ENCODE results near the gene ENPP3.
"Not testable (repeated sequence)": the region's sequence is repeated elsewhere in the genome, so short reads cannot be mapped to it uniquely, and the experiment has no call there.

ENPP3 gene

DNA sequence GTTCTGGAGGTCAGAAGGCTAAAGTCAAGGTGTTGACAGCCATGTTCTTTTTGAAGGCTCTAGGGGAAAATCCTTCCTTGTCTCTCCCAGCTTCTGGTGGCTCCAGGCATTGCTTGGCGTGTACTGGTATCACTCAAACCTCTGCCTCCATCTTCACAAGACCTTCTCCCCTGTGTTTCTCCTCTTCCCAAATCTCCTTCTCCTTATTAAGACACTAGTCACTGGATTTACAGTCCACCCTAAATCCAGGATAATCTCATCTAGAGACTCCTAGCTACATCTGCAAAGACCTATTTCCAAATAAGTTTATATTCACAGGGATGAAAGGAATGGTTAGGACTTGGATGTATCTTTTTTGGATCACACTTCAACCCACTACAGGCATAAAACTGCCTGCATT, 99.7 kb downstream of the ENPP3 start:
- no peak for DNase-seq (ENCODE audit: low spot score)

DNA sequence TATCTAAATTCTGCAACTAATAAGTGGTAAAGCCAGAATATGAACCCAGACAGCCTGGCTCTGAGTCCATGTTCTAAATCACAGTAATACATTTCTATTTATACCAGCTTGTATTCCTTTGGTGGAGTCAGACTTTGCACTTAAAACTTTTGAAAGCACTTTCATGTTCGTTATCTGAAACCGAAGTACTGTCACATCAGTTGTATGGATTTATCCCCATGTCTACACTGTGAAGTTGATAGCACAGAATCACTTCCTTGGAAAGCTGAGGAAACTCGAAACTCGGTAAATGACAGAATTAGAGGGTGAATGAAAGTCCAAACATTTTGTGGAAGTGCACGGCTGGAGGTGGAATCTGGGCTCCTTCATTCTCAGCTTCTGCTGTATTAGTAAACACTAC, 102.0 kb downstream of the ENPP3 start:
- DNase-seq (ENCODE audit: low spot score), result no peak

DNA sequence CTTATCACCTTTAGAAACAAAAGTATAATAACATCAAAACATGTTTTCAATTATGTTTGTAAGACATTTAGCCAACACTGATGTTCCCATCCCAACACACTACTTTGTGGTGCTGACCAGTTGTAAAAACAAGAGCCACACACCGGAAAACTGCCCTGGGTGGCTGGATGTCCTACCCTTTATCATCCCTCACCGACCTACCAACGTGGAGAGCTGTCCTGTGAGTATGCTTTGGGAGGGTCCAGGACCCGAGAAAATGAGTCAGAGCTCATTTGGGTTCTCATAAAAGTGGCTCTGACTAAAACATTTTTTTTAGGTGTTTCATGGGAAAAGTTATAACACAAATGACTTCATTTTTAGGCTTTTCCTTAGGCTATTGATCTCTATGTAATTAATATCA, 103.1 kb downstream of the ENPP3 start:
- DNase-seq (ENCODE audit: low spot score), result no peak

DNA sequence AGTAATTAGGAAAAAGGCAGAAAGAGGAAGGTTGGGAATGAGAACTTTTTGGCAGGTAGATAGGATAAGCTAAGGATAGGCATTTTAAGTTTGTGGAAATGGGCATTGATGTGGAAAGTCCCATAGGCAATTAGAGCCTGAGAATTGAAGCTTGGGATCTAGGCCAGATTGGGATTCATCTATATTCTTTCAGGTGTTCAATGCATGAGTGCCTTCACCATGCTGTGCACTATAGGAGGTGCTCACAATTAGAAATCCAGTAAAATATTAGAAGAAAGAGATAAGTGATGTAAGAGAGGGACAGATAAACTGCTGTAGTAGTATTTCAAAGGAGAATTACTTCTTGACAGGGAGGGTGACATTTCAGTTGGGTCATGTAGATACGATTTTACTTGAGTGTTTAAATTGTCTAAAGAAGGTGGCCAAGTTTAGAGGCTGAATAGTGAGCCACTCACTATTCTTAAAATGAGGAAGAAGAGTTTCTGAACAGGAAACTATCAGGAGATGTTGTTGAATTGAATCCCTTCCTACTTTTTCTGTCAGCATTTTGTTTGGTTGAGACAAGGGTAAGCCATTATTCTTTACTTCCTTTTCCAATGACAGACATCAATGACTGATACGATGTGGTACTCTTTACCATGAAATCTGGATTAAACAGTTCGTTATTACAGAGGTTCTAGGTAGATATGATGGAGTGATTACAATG, 104.7 kb downstream of the ENPP3 start:
- no peak for DNase-seq (ENCODE audit: low spot score)

DNA sequence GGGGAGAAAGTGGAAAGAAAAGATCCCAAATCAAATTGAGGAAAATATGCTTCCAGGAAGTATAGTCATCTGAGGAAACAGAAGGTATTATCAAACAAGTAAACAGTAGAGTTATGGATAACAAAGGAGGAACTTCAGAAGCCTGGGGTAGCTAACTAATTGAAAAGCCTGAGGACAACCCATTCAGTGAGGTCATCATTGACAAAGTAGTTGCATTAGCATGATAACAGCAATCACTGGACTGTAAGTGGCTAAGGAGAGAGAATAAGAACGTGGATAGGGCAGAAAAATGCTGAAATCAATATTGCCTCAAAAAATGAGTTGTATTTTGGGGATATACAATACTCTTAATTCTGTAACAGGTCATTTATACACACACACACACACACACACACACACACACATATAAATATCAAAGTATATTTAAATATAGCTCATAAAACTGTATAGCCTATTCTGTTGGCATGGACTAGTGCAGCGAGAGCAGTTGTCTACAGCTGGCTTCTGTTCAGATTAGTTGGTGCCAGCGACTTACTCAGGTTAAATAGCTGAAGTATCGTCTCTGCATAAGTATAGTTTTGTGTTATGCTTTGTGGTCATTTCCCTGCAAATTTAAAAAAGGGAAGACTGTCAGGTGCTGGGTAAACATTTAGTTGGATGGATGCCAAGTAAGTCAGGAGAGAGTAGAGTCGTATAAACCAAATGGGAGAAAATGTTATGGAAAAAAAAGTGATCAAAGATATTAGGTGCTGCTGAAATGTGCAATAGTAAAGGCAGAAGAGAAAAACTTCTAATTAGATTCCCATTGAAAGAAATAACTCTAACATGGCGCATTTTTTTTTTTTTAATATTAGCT, 107.6 kb downstream of the ENPP3 start:
- DNase-seq (ENCODE audit: low spot score), result no peak

DNA sequence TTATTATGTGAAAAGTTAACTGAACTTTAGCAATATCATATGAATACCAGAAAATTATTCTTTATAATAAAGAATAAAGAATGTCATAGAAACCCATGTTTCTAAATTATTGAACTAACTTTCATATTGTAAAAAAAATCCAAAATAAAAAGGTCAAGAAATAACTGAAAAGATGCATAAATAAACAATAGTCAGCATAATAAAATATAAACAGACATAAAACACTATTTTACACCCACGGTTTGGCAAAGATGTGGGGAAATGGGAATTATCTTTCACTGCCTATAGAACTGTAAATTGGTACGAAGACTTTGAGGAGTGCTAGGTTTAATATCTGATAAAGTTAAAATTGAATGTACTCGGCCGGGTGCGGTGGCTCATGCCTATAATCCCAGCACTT, 108.4 kb downstream of the ENPP3 start:
- DNase-seq (ENCODE audit: low spot score), result no peak

DNA sequence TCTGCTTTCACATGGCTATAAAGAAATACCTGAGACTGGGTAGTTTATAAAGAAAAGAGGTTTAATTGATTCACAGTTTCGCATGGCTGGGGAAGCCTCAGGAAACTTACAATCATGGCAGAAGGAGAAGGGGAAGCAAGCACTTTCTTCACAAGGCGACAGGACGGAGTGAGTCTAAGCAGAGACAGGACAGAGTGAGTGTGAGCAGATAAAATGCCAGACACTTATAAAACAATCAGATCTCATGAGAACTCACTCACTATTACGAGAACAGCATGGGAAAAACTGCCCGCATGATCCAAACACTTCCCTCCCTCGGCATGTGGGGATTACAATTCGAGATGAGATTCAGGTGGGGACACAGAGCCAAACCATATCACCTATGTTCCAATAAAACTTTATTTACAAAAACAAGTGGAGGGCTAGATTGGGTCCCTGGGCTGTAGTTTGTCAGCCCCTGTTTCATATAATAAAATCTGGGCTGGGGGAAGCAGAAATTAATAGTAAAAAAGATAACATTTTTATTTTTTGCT, 110.8 kb downstream of the ENPP3 start:
- no peak for DNase-seq (ENCODE audit: low spot score)

DNA sequence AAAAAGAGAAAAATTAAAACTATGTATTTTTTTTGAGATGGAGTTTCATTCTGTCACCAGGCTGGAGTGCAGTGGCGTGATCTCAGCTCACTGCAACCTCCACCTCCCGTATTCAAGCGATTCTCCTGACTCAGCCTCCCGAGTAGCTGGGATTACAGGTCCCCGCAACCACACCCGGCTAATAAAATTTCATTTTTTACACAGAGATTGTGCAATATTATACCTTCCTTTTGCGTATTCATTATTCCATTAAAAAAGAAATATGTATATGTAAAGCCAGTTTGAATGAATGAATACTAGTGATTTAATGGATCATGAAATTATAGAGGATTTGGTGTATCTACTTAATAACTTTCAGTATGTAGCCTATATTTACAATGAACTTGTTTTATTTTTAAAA, 111.9 kb downstream of the ENPP3 start:
- DNase-seq (ENCODE audit: low spot score), result no peak

DNA sequence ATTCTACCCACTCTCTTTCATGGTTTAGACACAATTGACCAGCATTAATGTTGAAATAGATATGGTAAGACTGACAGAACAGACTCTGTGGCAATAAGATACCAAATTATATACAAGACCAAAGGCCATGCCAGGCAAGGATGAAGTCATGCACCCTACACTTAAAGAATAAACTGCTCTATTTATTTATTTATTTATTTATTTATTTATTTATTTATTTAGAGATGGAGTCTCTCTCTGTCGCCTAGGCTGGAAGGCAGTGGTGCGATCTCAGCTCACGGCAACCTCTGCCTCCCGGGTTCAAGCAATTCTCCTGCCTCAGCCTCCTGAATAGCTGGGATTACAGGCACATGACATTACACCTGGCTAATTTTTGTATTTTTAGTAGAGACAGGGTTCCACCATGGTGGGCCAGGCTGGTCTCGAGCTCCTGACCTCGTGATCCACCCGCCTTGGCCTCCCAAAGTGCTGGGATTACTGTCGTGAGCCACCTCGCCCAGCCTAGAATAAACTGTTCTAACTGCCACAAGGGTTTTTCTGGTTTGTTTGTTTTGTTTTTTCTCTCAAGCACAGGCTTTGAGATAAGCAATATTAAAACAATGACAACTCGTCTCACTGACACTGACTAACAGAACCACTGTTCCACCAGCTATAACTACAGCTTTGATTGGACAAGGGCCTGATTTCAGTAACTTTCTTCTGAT, 114.1 kb downstream of the ENPP3 start:
- not testable (repeated sequence) for DNase-seq (ENCODE audit: low spot score)

DNA sequence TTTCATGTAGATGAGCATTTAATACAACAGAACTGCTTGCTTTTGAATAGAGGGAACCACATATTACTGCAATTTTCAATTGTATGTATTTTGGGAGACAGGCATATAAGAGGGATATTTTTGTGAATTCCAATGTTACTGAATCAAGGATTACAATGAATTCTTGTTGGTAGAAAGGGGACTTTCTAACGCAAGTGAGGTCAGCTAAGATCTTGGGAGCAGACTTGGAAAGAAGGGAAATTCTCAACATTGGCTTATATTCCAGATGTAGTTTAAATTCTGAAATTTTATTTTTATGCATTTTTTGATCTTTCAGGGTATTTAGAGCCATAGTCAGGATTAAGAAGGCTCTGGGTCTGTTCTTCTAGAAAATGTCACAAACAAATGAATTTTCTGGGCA, 117.0 kb downstream of the ENPP3 start:
- no peak for DNase-seq (ENCODE audit: low spot score)

DNA sequence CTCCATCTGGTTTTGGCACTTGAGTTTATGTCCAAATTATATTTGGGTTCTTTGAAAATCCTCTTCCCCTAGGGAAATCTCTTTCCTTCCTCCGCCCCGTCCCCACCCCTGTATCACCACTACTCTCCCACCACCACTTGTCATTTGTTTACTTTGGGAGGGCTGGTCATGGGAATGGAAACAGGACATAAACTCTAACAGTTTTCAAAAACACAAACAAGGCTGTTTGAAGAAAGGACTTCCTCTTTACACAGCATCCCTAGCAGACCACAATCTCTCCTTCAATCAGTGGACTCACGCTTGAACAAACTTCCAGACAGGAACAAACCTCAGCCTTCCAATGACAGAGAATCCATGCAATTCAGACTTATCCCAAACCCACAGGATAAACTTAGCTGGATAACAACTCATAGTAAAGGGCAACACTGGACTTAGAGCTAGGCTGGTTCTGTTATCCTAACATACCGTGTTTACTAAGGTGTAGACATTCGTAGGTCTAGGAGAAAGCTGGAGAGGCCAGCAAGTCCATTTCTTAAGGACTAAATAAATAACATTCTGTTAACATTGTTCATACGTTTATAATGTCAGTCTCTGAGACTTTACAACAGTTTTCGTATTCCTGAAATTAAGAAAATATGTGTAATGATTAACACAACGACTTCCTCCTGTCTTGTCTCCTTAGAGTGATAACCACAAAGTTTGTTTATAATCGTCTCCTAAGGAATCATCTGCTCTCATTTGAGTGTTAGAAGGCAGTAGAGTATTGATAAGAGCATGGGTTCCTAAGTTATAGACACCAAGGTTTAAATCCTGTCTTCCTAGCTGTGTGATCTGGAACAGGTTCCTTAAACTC, 117.8 kb downstream of the ENPP3 start:
- no peak for DNase-seq (ENCODE audit: low spot score)

DNA sequence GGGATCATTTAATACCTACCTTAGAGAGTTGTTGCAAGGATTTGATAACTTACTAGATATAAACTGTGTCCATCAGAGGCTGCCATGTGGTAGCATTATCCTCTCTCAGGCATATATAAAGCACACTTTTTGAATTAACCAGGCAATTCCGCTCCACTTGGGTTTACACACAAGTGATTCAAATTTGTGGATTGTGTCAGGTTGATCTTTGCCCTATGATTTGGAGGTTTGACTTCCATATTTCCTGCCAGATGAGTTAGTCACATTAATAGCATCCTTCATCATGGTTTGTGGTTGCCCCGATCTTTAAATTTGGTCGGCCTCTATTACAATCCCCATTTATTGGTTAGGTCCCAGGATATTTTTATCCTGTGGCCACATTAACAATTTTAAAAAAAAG, 118.5 kb downstream of the ENPP3 start:
- DNase-seq (ENCODE audit: low spot score), result no peak

DNA sequence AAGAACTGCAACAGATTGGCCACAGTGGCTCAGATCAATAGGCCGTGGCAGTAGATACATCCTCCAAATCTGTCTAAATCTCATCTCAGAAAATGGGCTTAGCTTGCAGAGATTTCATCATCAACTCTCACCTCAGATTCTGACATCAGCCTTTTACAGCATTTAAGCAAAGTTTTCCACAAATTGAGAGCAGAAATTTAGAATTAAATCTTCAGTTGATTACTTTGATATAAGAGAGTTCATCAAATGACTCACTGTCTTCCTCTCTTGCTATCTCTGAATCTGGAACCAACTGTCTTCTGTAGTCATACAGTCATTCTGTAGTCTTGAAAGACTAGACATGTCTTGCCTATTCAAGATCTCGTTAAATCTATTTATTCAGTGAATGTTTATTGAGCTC, 118.9 kb downstream of the ENPP3 start:
- no peak for DNase-seq (ENCODE audit: low spot score)

DNA sequence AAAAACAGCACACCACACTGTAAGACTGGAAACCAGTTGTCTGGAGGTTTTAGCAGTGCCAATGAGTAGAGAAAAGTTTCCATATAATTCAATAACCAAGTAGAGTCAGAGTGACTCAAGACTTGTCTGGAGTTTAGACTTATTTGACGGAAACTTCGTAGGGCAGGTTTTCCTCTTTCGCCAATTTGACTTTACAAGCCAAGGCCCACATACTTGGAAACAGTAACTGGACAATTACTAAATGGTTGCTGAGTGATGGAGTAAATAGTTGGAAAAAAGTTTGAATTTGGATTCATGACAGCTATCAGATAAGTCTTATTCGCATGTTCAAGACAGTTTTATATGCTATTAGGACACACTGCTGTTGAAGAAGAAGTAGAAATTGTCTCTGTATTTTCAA, 121.8 kb downstream of the ENPP3 start:
- DNase-seq (ENCODE audit: low spot score), result no peak

DNA sequence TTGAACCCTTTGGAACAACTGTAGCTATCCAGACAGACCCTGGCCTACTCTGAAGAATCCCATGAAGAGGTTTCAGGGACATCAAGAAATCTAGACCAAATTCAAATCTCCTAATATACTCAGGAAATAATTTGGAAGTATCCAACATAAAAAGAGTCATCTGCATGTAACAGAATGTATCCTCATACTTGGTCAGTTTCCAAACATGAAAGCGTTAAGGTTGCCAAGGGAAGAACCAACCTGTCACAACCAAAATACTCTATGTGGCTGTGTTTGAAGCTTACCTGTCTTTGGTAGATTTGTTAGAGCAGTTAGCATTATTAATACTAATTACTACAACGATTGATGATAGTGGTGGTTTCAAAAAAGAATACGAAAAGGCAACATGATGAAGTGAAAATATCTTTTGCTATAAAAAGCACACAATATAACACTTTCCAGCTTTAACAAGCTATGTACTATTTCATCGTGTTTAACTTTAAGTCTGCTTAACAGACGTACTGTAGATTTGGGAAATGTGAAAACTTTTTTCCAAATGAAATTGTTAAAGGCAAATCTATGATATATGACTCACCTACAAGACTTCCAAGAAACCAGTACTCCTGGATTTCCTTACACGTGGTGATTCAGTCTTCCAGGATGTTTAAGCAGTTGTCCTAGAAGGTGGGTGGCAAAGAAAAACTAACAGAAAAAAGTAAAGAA, 124.1 kb downstream of the ENPP3 start:
- no peak for DNase-seq (ENCODE audit: low spot score)

DNA sequence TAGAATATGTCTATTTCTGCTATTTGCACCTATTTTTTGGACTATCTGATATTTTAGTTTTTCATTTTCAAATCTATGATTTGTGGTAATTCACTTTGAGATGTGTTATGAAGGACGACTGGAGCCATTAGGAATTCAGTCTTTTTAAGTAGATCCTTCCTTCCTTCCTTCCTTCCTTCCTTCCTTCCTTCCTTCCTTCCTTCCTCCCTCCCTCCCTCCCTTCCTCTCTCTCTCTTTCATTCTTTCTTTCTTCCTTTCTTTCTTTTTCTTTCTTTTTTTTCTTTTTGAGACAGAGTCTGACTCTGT, 124.6 kb downstream of the ENPP3 start:
- DNase-seq (ENCODE audit: low spot score), result no peak

DNA sequence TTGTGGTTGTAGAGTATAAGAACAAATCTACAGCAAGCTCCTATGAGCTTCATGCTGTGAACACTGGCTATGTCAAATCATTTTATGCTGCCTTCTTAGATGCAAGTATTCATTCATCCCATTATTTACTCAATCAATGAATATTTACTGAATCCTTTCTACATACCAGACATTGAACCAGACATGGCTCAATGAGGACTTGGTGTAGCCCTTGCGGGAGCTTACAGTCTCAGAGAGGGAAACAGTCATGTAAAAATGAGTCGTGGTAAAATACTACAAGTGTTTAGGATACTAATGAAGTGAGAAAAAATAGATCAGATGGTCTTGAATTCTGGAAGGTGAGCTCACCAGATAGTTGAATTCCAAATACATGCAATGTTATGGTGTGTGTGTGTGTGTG, 125.9 kb downstream of the ENPP3 start:
- no peak for DNase-seq (ENCODE audit: low spot score)

DNA sequence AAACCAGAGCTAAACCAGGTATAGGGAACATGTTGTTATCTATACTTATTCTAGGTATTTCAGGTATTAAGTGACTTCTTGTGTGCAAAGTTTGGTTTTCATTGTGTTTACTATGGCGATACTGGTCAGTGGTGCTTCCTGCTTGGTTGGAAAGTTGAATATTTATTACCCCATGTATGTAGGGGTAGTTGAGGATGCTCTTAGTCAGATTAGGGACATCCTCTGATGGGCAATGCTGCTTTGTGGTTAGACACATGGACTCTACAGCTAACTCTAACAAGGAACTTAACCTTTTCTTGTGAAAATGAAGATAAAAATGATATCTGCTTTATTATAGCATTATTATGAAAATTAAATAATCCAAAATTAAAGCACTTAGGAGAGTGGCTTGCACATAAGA, 126.6 kb downstream of the ENPP3 start:
- no peak for DNase-seq (ENCODE audit: low spot score)

DNA sequence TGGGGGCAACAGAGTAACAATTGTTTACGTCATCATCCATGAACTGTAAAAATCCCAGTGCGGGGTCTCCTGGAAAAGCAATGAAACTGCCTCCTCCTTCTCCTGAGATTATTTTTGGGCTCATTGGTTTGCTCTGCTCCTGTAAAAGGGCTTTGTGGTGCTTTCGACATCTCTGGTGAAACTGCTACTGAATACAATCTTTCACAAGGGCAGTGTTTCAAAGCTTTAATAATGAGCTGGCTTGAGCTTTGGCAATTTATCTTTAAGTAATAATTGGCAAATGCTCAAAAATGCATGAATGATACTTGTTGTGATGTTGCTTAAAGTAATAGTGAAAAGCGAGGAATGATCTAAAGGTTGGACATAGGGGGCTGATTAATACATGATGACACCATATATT, 127.2 kb downstream of the ENPP3 start:
- DNase-seq (ENCODE audit: low spot score), result no peak

DNA sequence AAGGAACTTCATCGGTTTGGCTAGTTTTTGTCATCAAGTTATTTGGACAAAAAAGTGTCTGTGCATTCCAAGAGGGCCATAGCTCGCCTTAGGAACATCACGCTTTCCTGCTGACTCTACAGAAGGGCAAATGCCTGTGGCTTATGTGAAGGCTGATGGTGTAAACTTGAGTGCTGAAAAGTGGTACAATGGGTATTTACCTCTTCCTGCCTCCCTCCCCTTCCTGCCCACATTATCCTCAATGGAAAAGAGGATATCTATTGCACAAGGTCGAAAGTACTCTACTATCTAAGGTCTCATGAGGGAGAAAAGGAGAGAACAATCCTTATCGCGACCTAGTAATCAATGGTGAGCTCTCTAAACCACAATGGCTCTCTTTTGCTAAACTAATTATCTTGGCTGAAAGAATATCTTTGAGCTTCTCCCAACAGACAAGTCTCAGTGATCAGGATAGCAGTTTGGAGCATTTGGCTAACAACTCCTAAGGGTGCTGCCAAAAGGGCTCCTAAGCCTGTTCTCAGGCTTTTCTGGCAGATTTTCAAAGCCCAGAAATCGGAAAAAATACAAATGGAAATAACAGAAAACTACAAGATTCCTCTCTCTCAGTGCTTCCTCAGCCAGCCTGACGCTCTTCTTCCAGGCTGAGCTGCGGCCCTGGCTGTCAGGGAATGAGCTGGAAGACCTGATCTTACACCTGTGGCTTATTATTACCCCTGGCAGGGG, 128.1 kb downstream of the ENPP3 start:
- DNase-seq (ENCODE audit: low spot score), result no peak

DNA sequence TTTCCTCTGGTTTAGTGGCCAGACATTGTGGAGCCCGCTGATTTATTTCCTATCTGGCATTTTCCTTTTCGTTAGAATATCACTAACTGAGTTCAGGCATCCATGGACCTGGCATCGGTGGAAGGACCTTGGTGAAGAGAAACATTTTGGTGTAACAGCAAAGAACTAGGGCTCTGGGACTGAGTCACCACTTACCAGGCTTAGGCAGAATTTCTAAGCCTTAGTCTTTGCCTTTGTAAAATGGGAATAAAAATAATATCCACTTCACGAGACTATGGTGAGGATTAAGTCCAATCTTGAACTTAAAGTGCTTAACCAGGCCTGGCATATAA, 128.7 kb downstream of the ENPP3 start:
- DNase-seq (ENCODE audit: low spot score), result no peak
